GM12873 (cell line): ENCODE results near the gene GLB1L2.

Source experiments
- TF ChIP-seq, protein P1 (sequence below): IDR thresholded peaks from 2 replicates; pipeline ENCODE4 v1.5.1; 2012; ENCODE audit warnings: low read depth, mild to moderate bottlenecking, moderate library complexity, low read length, control low read depth; ENCODE audit not compliant: insufficient read depth; ENCODE audit errors: missing control alignments

Gene GLB1L2

DNA sequence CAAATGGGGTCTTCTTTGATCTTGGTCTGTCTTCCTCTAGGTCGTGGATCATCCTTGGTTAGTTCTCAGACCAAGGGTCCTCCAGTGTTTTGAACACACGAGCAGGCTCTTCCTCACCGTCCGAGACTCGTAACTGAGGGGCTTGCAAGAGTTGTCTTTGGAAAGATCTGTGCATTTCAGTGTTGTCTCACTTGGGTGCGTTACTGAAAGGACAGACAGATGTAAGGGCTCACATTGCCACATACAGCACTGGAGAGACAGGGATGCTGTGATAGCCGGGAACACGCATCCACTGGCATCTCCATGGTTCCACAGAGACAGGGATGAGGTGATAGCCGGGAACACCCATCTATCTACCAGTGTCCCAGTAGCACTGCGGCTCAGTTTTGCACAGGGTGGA is 15.7 kb downstream of the GLB1L2 start:
- TF ChIP-seq, protein P1, sequence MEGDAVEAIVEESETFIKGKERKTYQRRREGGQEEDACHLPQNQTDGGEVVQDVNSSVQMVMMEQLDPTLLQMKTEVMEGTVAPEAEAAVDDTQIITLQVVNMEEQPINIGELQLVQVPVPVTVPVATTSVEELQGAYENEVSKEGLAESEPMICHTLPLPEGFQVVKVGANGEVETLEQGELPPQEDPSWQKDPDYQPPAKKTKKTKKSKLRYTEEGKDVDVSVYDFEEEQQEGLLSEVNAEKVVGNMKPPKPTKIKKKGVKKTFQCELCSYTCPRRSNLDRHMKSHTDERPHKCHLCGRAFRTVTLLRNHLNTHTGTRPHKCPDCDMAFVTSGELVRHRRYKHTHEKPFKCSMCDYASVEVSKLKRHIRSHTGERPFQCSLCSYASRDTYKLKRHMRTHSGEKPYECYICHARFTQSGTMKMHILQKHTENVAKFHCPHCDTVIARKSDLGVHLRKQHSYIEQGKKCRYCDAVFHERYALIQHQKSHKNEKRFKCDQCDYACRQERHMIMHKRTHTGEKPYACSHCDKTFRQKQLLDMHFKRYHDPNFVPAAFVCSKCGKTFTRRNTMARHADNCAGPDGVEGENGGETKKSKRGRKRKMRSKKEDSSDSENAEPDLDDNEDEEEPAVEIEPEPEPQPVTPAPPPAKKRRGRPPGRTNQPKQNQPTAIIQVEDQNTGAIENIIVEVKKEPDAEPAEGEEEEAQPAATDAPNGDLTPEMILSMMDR = no peak

DNA sequence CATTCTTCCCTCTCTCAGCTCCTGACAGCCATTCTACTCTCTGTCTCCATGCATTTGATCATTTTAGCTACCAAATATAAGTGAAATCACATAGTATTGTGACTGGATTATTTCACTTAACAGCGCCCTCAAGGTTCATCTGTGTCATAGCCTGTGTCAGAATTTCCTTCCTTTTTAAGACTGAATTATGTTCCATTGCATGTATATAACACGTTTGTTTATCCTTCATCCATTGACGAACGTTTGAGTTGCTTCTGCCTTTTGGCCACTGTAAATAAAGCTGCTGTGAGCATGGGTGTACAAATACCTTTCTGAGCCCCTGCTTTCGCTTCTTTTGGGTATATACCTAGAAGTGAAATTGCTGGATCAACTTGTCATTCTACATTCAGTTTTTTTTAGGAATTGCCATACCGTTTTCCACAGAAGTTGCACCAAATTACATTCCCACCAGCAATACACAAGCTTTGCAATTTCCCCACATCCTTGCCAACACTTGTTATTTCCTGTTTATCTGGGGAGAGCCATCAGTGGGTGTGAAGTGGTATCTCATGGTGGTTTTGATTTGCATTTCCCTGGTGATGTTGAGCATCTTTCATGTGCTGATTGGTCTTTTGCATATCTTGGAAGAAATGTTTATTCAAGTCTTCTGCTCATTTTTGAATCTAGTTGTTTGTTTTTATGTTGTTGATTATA is 17.5 kb downstream of the GLB1L2 start:
- TF ChIP-seq, protein P1 = no peak

DNA sequence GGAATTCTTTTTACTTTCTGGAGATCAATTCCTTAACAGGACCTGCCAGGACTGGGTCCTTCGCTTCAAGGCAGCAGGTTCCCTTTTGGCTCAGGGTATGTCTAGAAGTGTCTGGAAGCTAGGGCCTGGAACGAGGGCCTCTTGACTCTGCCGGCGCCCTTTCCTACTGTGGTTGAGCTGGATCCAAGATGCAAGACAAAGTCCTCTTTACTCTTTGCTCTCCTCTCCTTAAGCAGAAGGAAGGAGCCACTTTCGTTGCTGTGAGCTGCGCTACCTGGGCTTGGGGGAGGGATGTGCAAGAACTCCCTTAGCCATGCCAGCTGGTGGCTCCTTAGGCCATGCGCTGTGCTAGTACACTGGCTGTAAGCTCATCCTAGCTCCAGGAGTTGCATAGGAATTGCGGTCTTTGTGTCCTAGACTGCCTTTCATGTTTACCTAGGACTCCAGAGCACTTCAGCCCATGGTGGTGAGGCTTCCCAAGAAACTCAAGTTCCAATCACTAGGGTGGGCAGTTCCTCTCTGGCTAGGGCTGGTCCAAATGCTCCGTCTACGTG is 18.1 kb downstream of the GLB1L2 start:
- TF ChIP-seq, protein P1 = no peak

DNA sequence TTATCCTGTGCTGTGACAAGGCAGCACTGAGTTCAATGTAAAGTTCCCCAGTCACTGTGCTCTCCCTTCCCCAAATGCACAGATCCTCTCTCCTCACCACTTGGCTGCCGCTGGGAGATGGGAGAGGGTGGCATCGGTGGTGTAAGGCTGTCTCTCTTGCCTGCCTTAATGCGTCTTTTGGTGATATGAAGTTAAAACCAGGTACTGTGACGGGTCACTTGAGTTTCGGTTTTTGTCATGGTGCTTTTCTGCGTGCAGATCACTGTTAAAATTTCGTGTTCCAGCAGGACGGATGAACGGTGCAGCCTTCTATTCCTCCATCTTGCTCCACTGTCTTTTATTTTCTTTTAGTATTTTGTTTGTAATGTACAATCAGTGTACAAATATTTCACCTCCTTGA is 18.6 kb downstream of the GLB1L2 start:
- TF ChIP-seq, protein P1 = no peak

DNA sequence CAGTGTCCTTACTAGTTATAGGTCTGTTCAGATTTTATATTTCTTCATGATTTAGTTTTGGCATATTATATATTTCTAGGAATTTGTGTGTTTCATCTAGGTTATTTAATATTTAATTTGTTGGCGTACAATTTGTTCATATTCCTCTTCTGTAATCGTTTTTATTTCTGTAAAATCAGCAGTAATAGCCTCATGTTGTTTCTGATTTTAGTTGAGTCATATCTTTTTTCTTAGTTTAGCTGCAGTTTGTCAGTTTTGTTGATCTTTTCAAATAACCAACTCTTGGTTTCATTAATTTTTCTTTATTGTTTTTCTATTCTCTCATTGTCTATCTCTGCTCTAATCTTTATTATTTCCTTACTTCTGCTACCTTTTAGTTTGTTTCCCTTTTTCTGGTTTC is 20.3 kb downstream of the GLB1L2 start:
- TF ChIP-seq, protein P1 = no peak

DNA sequence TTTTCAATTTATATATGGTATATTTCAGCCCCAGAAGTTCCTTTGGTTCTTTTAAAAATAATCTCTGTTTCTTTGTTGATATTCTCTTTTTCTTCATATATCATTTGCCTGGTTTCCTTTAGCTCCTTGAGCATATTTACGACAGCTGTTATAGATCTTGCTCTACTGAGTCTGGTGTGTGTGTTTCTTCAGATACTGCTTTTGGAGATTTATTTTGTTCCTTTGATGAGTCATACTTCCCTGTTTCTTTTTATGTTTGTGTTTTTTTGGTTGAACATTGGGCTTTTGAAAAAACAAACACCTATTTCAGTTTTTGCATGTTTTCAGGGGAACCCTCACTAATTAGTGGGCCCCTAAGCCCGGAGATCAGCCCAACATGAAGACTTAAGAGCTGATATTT is 23.3 kb downstream of the GLB1L2 start:
- TF ChIP-seq, protein P1 = no peak

DNA sequence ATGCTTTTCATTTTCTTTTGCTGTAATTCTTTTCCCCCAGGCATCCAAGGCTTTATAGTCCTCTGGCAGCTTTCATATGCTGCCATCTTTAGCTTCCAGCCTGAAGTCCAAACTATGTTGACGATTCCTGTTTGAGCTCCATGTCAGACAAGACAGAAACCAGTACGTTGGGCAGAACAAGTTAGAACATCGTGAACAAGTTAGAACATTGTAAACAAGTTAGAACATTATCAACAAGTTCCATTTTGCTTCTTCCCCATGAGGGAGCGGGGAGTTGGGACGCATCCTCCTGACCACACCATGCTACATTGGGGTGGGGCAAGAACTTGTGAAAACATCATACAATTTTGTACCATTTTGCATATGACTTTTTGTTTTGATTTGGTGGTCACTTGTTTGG is 23.9 kb downstream of the GLB1L2 start:
- TF ChIP-seq, protein P1 = no peak
